Esophagus muscularis mucosa (tissue), 4 donors: ENCODE data around the gene TRIM36. TPM values are rescaled to one million over a fixed set of nuclear protein-coding genes. Genes with fewer than 3 reads are reported as not detected.

Source experiments
- DNase-seq: peaks from one replicate; pipeline ENCODE4 v3.0.0-alpha.2; 2017; ENCODE audit errors: extremely low spot score
- H3K27ac ChIP-seq, 4 donors: fragments of 200-600 bp; sonication (generic); replicated peaks in 1 of 4; 1 replicate in 3 of 4; 2 replicates in 1 of 4; pipeline ENCODE4 v1.5.1; 2016 to 2019; ENCODE audit warnings: mild to moderate bottlenecking in 1 of 4
- H3K27me3 ChIP-seq, 4 donors: fragments of 200-600 bp; sonication (generic); one replicate each; pipeline versions ENCODE4 v1.5.1 to v1.6.0; 2016 to 2019
- H3K36me3 ChIP-seq, 4 donors: fragments of 200-600 bp; sonication (generic); one replicate each; pipeline ENCODE4 v1.5.1; 2016 to 2019
- H3K4me1 ChIP-seq, 4 donors: fragments of 200-600 bp; sonication (generic); one replicate each; pipeline ENCODE4 v1.5.1; 2016 to 2019
- H3K4me3 ChIP-seq, 4 donors: fragments of 200-600 bp; sonication (generic); 1 replicate in 2 of 4; 2 replicates in 2 of 4; pipeline ENCODE4 v1.5.1; 2016 to 2019; ENCODE audit warnings: mild to moderate bottlenecking in 4 of 4, moderate library complexity in 1 of 4
- H3K9me3 ChIP-seq, 4 donors: fragments of 200-600 bp; sonication (generic); 1 replicate in 3 of 4; 2 replicates in 1 of 4; pipeline ENCODE4 v1.5.1; 2016 to 2019
- EP300 ChIP-seq: sonication (generic); formaldehyde crosslinking; IDR thresholded peaks from one replicate; pipeline ENCODE4 v1.6.1; 2017; ENCODE audit warnings: antibody characterized with exemption
- POLR2A ChIP-seq: fragments of 450-650 bp; IDR thresholded peaks from one replicate; pipeline ENCODE4 v1.6.1; 2017; ENCODE audit warnings: antibody characterized with exemption, moderate library complexity, mild to moderate bottlenecking, low read depth
- POLR2AphosphoS5 ChIP-seq, 2 donors: sonication (generic); formaldehyde crosslinking; IDR thresholded peaks; one replicate each; pipeline ENCODE4 v1.6.1; 2017; ENCODE audit warnings: antibody characterized with exemption in 2 of 2
- WGBS: methylation state at CpG from one replicate; pipeline ENCODE4 v1.1.5; 2018; 5-methylcytosine and 5-hydroxymethylcytosine counted together
- intact Hi-C: fragments of 100-400 bp; cut with DNase I; formaldehyde crosslinking; loops from one replicate; pipeline ENCODE4 v1.15.1; 2023
- total RNA-seq, 4 donors: library from RNA; depleted of rRNA; stranded (reverse); fragments of >200 nt; gene quantifications; one replicate each; pipeline versions ENCODE4 v1.1.0 to v1.2.1, GENCODE V29; 2016
- TF ChIP-seq, protein P1 (sequence below), 3 experiments: fragments of 200-600 bp in 2 of 3; fragments of 450-650 bp in 1 of 3; sonication (generic) in 2 of 3; IDR thresholded peaks; one replicate each; pipeline ENCODE4 v1.5.1; 2017 to 2019; ENCODE audit warnings: antibody characterized with exemption in 3 of 3, mild to moderate bottlenecking in 2 of 3, moderate library complexity in 1 of 3

TRIM36 gene
- total RNA-seq, 4 donors from 2014 or later = 1.3 to 5.7 (median 2.8) TPM

DNA sequence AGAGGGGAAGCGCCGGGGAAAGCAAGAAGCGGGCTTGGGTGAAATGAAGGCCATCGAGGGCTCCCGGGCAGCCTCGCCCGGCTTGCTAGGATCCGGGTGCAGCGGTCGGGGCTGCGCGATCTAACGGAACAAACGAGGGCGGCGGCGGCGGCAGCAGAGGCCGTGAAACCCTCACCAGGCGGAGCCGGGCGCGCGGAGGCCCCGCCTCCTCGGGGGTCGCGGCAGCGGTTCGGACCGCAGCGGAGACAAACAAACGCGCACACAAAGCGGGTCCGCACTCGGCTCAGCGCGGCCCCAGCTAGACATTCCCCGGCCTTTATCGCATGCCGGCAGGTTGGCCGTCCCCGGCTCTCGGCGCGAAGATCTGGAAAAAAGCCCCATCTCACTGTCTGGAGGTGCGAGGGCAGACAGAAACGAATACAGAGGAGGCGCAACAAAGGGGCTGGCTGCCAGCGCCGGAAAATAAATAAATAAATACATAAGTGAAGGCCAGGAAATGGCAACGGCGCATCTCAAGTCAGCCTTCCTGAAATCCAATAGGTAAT lies 10.5 kb upstream of the TRIM36 start:
- H3K36me3 ChIP-seq = no peaks in the 10 kb centered on the region
- 1% methylated on average over 38 of the region's 54 CpGs for WGBS
- H3K9me3 ChIP-seq = no peaks in the 10 kb centered on the region
- H3K4me3 ChIP-seq = peak overlapping the region; percentile 55 to 67 (median 56)
- TF ChIP-seq POLR2AphosphoS5 (IDR thresholded peaks at IDR 0.05) (peak; percentile 28 to 29), POLR2A (no peak)
- peak overlapping the region in 2 of 4 donors; percentile 15 to 54 for H3K27ac ChIP-seq
- intact Hi-C loops = no loop called here
- DNase-seq = no peak
- peaks cover 16 to 23% (median 21%) of the 10 kb centered on the region in 4 donors for H3K4me1 ChIP-seq
- H3K27me3 ChIP-seq = peaks cover 0 to 74% (median 49%) of the 10 kb centered on the region in 4 donors

DNA sequence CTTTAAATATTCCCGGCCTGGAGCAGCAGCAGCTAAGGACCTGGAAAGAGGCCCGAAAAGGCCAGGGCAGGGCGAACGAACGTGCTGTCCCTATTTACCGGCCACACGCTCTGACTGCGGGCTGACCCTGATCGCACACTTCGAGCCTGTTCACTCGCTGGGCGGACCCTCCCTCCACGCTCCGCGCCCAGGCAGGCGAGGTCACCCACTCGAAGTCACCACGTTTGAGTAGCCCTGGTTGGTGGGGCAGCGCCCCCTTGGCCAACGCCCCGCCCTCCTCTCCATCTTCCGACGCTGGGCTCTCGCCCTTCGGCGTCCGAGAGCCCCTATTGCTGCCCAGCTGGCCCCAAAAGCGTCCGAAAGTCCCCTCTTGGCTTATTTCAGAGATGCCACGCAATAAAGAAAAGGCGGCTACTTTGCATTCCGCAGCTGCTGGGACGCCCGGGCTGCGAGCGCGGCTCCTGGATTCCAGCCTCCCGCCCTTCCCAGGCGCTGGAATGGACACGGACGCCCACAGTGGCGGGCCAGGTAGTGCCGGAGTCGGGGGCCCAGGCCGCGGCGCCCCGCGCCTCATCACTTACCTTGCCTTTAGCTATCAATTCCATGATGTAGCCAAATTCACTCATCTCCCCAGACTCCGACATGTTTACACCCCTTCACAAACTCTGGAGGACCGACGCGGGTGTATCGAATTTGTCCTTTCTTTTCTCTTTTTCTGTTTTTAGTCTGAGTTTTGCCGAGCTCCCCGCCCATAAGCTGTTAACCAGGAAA lies 9.9 kb upstream of the TRIM36 start:
- intact Hi-C loops = no loop called here

DNA sequence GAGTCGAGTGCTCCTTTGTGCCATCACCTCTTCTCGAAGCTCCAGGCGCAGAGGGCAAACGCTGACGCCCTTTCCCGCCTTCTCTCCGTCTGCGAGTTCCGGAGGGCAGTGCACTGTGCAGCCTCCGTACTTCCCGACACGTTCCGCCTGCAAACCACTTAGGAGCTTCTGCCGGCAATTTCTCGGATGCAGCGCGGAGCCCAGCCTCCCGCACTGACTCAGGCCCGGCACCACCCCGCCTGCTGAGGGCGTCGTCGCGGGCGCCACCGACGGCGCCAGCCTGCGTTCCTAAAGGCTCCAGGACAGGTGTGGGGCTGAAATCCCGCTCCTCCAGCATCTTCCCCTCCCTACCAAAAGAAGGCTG lies 9.3 kb upstream of the TRIM36 start:
- 64% methylated on average over 21 of the region's 30 CpGs for WGBS
- intact Hi-C loops = no loop called here
- Histone ChIP-seq H3K4me3 (peak overlapping the region; percentile 55 to 67 (median 56)), H3K27ac (no peak overlapping the region), H3K27me3 (peaks cover 0 to 62% (median 45%) of the 10 kb centered on the region in 4 donors), H3K9me3 (no peaks in the 10 kb centered on the region), H3K4me1 (peaks cover 16 to 23% (median 21%) of the 10 kb centered on the region in 4 donors), H3K36me3 (no peaks in the 10 kb centered on the region)
- no peak for DNase-seq
- TF ChIP-seq EP300 (no peak), POLR2AphosphoS5 (IDR thresholded peaks at IDR 0.05) (no peak)
- TF ChIP-seq, protein P1, sequence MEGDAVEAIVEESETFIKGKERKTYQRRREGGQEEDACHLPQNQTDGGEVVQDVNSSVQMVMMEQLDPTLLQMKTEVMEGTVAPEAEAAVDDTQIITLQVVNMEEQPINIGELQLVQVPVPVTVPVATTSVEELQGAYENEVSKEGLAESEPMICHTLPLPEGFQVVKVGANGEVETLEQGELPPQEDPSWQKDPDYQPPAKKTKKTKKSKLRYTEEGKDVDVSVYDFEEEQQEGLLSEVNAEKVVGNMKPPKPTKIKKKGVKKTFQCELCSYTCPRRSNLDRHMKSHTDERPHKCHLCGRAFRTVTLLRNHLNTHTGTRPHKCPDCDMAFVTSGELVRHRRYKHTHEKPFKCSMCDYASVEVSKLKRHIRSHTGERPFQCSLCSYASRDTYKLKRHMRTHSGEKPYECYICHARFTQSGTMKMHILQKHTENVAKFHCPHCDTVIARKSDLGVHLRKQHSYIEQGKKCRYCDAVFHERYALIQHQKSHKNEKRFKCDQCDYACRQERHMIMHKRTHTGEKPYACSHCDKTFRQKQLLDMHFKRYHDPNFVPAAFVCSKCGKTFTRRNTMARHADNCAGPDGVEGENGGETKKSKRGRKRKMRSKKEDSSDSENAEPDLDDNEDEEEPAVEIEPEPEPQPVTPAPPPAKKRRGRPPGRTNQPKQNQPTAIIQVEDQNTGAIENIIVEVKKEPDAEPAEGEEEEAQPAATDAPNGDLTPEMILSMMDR (IDR thresholded peaks at IDR 0.05) = no peak

More for the DNA sequence above, 9.9 kb upstream of the TRIM36 start:
- Histone ChIP-seq H3K4me1 (peaks cover 16 to 23% (median 21%) of the 10 kb centered on the region in 4 donors), H3K27me3 (peaks cover 0 to 67% (median 48%) of the 10 kb centered on the region in 4 donors), H3K4me3 (peak overlapping the region; percentile 55 to 67 (median 56)), H3K9me3 (no peaks in the 10 kb centered on the region), H3K27ac (peak overlapping the region in 2 of 4 donors; percentile 15 to 54), H3K36me3 (no peaks in the 10 kb centered on the region)
- under 1% methylated on average over 7 of the region's 56 CpGs for WGBS
- DNase-seq = no peak
- no peak for TF ChIP-seq POLR2AphosphoS5 (IDR thresholded peaks at IDR 0.05)
- no peak for TF ChIP-seq POLR2A
- TF ChIP-seq, protein P1 (IDR thresholded peaks at IDR 0.05) = no peak
- no peak for TF ChIP-seq EP300

DNA sequence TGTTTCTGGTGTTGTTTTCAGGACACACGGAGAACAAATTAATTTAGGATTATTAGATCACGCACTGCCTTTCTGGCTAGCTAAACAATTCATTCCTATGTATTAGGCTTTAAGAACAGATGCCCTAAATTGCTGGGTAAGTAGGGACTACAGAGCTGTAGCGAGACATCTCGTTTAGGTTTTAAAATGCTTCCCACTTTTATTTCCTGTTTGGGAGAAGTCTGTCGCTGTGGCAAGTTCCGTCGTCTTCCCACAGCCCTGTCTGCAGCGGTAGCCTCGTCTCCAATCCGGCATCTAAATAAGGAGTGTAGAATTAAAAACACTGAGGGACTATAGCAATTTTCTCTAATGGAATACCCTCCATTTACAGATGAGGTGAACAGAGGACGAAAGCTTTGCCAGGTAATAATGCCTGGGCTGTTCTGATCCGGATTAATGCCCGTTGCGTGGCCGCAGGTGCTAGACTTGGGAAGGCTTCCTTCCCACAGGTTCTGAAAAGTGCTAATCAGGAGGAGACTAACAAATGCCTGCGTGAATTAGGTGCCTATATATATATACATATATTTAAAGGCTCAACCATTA lies 1.3 kb upstream of the TRIM36 start:
- 45% methylated on average over 16 of the region's 16 CpGs for WGBS

More for the DNA sequence above, 1.3 kb upstream of the TRIM36 start:
- DNase-seq = no peak
- Histone ChIP-seq H3K36me3 (no peaks in the 10 kb centered on the region), H3K4me3 (peak overlapping the region; percentile 61 to 88 (median 82)), H3K4me1 (peaks cover 12 to 28% (median 27%) of the 10 kb centered on the region in 4 donors), H3K9me3 (no peaks in the 10 kb centered on the region), H3K27me3 (peaks cover 0 to 65% (median 14%) of the 10 kb centered on the region in 4 donors), H3K27ac (peak overlapping the region in 1 of 4 donors; percentile 78)
- intact Hi-C loops = no loop called here
- TF ChIP-seq POLR2A = no peak
- TF ChIP-seq, protein P1 (IDR thresholded peaks at IDR 0.05) = no peak
- no peak for TF ChIP-seq POLR2AphosphoS5 (IDR thresholded peaks at IDR 0.05)
- no peak for TF ChIP-seq EP300
